Jurkat, Clone E6-1 (cell line): ENCODE data around the gene DIP2B. TPM values are rescaled to one million over a fixed set of nuclear protein-coding genes. Genes with fewer than 3 reads are reported as not detected.
"Not testable (repeated sequence)": the region's sequence is repeated elsewhere in the genome, so short reads cannot be mapped to it uniquely, and the experiment has no call there.

Source experiments
- DNase-seq: peaks from one replicate; pipeline ENCODE4 v3.0.0-alpha.2; 2011; ENCODE audit warnings: low read depth, low spot score
- H3K4me3 ChIP-seq: 2 replicates; pipeline ENCODE4 v1.5.1; 2011; ENCODE audit warnings: mild to moderate bottlenecking, low read length, control low read depth, moderate library complexity
- polyA plus RNA-seq: library from polyadenylated mRNA; unstranded; fragments of >200 nt; gene quantifications from one replicate; pipeline ENCODE4 v1.2.1, GENCODE V29; 2012; ENCODE audit warnings: missing spikeins; ENCODE audit not compliant: insufficient read length, insufficient read depth

Gene DIP2B, protein sequence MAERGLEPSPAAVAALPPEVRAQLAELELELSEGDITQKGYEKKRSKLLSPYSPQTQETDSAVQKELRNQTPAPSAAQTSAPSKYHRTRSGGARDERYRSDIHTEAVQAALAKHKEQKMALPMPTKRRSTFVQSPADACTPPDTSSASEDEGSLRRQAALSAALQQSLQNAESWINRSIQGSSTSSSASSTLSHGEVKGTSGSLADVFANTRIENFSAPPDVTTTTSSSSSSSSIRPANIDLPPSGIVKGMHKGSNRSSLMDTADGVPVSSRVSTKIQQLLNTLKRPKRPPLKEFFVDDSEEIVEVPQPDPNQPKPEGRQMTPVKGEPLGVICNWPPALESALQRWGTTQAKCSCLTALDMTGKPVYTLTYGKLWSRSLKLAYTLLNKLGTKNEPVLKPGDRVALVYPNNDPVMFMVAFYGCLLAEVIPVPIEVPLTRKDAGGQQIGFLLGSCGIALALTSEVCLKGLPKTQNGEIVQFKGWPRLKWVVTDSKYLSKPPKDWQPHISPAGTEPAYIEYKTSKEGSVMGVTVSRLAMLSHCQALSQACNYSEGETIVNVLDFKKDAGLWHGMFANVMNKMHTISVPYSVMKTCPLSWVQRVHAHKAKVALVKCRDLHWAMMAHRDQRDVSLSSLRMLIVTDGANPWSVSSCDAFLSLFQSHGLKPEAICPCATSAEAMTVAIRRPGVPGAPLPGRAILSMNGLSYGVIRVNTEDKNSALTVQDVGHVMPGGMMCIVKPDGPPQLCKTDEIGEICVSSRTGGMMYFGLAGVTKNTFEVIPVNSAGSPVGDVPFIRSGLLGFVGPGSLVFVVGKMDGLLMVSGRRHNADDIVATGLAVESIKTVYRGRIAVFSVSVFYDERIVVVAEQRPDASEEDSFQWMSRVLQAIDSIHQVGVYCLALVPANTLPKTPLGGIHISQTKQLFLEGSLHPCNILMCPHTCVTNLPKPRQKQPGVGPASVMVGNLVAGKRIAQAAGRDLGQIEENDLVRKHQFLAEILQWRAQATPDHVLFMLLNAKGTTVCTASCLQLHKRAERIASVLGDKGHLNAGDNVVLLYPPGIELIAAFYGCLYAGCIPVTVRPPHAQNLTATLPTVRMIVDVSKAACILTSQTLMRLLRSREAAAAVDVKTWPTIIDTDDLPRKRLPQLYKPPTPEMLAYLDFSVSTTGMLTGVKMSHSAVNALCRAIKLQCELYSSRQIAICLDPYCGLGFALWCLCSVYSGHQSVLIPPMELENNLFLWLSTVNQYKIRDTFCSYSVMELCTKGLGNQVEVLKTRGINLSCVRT (N-terminal part only)
- polyA plus RNA-seq: 14.5 TPM

DNA sequence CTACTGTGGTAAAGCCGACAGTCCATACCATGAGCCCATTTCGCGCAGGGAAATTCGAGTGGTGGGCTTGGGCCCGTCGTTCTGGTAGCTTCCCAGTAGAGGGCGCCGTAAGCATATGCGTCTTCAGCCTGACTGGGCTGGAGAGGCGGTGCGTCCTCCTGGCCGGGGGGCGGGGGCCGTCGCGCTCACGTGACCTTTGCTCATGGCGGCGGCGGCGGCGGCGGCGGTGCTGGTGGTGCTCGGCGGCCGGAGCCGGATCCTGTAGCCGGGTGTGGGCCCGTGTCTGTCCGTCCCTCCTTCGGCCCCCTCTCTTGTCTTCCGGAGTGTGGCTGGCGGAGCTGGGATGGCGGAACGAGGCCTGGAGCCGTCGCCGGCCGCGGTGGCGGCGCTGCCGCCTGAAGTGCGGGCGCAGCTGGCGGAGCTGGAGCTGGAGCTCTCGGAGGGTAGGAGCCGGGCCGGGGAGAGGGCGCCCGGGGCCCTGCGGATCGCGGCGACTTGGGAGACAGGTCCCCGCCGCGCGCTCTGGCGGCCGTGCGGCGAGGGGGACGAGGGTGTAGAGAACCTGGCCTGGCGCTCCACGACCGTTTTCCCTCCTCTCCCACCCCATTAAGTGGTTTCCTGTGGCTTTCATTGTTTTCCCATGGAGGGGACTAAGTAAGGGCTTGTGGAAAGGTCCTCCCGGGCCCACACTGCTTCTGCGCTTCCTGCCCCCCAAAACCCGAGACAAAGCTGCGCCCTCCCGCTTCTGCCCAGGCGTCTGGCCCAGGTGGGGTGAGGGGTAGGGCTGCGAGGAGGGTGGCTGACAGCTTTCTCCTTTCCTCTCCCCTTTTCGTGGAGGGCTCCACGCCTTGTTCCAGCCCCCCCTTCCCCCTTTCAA, at the start of gene DIP2B:
Gene DIP2B, plus strand, starts transcription at position 188 of the 877 bp plus-strand sequence. Its CDS starts 156 bp downstream, at position 344.
- peak within 1 kb of the TSS; percentile 87 for H3K4me3 ChIP-seq
- DNase-seq: peak; percentile 80

DNA sequence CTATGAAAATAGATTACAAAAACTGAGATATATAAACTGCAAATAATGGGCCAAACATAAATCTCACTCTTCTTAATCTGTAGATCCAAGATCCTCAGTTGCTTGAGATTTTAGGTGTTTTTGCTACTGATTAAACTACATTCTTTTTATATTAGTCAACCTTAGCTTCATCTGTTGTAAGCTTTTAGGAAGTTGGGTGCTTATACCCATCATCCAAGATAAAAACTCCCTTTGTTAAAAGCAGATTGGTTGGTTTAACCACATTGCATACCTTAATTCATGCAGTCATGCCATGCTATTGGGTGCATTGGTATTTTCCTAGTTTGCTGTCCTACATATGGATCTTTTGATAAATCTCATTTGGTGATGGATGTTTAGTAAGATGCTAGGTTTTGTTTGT, 46.2 kb upstream of the DIP2B start:
- no peak for DNase-seq

DNA sequence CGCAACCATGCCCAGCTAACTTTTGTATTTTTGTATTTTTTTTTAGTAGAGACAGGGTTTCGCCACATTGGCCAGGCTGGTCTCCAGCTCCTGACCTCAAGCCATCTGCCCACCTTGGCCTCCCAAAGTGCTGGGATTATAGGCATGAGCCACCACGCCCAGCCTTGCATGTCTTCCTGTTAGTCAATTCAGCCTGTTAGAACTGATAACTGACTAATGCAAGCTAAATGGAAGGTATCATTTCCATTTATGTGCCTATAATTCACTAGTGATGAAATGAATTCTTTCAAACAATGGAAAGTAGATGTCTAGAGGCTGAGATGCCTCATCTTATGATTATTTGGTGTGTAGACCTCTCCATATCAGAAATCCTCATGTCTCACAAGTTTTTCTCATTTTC, 37.3 kb upstream of the DIP2B start:
- H3K4me3 ChIP-seq: no peak overlapping the region
- no peak for DNase-seq

More for the DNA sequence above, 46.2 kb upstream of the DIP2B start:
- no peak overlapping the region for H3K4me3 ChIP-seq

DNA sequence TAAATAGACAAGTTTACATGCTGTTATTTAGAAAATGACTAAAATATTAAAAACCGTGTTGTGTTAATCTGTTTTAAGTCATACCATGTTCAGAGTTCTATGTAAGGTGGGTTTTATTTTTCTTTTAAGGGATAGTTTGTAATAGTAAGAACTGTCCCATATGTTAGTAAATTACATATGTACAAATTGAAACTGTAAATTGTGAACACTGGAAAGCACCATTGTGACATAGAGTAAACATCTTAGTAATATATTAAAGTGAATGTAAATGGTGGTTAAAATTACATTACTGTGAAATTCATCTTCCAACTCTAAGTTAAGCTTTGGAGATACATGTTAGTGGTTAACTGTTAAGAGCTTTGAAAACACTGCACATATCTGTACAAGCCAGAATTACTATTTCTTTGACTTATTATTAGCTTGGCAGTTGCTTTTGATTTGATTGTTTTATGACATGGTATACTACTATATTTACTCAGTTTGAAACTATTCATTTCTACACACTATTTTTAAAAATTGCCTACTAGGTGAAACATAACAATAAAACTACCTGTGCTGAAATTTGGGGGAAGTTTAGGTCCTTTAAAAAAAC, 27.4 kb upstream of the DIP2B start:
- H3K4me3 ChIP-seq: no peak overlapping the region
- no peak for DNase-seq

DNA sequence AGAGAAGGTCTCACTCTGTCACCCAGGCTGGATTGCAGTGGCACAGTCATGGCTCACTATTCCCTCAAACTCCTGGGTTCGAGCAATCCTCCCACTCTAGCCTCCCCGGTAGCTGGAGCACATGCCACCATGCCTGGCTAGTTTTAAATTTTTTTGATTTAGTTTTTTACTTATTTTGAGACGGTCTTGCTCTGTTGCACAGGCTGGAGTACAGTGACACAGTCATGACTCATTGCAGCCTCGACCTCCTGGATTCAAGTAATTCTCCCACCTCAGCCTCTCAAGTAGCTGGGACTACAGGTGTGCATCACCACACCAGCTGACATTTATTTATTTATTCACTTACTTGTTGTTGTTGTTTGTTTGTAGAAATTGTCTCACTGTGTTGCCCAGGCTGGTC, 22.2 kb upstream of the DIP2B start:
- no peak for DNase-seq
- H3K4me3 ChIP-seq: no peak overlapping the region

DNA sequence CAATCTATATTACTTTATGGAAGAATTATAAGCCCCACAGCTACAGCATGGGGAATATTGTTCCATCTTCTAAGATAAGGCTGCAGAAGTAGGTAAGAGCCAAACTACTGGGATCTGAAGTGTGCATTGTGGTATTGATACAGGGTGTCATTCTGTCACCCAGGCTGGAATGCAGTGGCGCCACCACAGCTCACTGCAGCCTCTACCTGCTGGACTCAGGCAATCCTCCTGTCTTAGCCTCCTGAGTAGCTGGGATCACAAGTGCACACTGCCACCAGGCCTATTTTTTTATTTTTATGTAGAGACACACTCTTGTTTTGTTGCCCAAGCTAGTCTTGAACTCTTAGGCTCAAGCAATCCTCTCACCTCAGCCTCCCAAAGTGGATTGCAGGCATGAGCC, 21.3 kb upstream of the DIP2B start:
- H3K4me3 ChIP-seq: no peak overlapping the region
- no peak for DNase-seq

DNA sequence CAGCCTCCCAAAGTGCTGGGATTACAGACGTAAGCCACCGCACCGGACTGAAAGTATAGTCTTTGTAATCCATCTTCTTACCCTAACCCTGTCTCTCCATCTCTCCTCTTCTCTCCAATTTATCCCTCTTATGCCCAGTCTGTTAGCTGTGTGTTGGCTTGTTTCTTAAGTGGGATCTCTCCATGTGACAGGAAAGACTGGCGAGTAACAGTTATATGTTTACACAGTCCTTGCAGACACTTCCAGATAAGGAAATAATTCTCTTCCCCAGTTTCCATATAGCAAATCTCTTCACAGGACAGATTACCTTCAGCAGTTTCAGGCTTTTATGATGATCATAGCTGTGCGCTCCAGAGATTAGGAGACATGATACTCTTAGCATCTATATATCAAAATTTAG, 16.0 kb upstream of the DIP2B start:
- DNase-seq: no peak
- H3K4me3 ChIP-seq: no peak overlapping the region

DNA sequence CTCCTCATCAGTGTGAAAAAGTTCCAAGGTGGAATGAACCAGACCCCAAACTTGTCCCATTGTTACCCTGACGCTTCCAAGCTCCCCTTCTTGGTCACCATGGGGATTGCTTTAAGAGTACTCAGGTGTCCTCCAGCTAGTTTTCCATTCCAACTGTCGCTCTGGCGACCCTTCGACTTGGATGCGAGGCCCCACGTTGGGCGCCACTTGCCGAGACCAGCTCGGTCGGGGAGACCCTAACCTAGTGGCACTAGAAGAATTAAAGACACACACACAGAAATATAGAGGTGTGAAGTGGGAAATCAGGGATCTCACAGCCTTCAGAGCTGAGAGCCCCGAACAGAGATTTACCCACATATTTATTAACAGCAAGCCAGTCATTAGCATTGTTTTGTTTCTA, 6.7 kb upstream of the DIP2B start:
- not testable (repeated sequence) for H3K4me3 ChIP-seq, DNase-seq

DNA sequence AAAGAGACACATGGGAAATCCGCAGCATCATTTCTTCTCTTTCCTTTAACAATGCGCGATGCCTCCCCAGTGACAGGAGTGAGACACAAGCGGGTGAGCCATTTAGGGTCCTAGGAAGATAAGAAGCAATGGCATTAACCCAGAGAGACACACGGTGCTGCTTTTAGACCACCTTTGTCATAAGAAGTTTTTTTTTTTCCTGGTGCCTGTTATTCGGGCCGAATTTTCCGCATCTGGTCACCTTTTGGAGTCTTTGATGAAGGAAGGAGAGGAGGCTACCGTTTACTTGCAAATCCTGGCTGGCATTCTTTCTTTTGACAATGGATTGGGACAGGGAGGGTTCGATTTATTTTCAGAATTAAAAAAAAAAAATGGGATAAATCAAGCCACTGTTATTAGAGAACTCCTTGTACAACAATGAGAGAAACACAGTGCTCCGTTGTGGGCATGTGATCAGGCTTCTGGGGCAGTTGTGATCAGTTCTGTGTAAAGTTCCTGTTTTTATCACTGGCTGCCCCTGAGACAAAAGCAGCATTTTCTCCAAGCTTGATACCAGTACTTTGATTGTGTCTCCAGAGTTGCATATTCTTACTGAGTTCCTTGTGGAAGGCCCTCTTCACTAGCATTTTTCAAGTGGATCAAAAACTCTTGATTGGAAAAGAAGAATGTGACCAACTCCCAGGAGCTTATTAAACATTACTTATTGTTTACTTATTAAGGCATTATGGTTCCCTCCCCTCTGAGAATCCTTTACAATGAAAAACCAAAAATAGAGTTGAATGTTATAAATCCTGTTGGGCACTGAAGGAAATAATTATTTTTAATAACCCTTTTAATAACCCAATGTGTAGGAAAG, 1.1 kb downstream of the DIP2B start:
- H3K4me3 ChIP-seq: peak overlapping the region; percentile 87
- DNase-seq: peak; percentile 16

DNA sequence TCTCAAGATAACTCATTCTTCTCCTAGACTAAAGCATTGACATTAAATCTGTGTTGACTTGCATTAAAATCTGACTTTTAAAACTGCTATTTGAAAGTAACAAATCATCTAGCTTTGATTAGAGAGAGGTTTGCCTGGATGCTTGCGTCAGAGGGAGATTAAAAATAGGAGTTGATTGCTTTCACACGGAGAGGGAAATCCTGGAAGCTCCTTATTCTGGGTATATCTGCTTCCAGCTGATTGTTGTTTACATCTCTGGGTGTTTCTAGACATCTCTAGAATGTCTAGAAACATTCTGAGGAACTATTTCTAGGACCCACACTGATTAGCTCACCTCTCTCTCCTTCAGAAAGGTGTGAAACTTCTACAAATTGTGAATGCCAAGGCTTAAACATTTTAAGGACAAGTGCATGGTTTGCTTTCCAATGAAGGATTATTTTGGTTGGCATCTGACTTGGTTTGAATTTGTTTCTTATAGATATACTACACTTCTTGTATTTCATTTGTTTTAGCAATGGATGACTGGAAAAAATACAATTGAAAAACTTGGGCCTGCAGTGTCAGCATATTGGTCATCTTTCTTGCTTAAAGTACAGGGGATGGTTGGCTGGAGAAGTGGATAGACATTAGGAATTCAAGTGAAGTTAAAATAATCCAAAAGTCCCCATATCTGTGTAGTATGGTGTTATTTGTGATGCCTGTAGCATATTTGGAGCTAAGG, 2.1 kb downstream of the DIP2B start:
- no peak for DNase-seq
- no peak overlapping the region for H3K4me3 ChIP-seq

DNA sequence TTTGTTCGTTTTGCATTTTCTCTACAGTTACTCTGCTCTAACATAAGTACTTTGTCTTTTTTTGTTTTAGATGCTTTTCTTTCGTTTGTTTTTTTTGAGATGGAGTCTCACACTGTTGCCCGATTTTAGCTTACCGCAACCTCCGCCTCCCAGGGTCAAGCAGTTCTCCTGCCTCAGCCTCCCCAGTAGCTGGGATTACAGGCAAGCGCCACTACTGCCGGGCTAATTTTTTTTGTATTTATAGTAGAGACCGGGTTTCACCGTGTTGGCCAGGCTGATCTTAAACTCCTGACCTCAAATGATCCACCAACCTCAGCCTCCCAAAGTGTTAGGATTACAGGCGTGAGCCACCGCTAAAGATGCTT, 2.7 kb downstream of the DIP2B start:
- no peak for DNase-seq
- no peak overlapping the region for H3K4me3 ChIP-seq

DNA sequence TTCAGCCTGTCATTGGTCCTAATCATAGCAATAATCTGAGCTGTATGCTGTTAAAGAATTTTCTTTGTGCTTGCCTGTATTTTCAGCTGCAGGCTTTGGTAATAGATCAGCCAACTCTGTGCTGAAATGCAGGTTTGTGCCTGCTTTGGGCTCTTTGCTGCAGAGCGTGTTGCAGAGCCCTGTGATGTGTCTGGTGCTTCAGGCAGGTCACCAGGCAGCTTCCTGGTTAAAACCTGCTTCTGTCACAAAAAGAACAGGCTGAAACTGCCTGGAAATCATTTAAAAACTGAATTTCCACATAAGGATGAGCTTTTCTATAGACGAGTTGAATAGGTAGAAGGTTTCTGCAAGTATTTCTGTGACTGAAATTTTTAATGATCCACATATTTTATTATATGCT, 3.1 kb downstream of the DIP2B start:
- DNase-seq: no peak

DNA sequence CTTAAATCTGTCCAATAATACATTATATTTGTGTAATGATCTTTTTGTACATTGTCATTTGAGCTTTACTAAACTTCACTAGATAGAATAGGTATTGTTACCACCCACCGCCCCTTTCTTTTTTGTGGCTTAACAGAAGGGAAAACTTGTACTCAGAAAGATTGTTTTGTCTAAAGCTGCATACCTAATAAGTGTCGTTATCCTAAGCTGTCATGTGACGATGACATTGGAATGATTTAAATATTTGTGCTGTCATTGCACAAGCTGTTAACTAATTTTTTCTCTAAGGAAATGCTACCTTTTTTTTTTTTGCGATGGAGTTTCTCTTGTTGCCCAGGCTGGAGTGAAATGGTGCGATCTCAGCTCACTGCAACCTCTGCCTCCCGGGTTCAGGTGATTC, 3.6 kb downstream of the DIP2B start:
- no peak for DNase-seq
- H3K4me3 ChIP-seq: no peak overlapping the region

More for the DNA sequence above, 3.1 kb downstream of the DIP2B start:
- H3K4me3 ChIP-seq: no peak overlapping the region

DNA sequence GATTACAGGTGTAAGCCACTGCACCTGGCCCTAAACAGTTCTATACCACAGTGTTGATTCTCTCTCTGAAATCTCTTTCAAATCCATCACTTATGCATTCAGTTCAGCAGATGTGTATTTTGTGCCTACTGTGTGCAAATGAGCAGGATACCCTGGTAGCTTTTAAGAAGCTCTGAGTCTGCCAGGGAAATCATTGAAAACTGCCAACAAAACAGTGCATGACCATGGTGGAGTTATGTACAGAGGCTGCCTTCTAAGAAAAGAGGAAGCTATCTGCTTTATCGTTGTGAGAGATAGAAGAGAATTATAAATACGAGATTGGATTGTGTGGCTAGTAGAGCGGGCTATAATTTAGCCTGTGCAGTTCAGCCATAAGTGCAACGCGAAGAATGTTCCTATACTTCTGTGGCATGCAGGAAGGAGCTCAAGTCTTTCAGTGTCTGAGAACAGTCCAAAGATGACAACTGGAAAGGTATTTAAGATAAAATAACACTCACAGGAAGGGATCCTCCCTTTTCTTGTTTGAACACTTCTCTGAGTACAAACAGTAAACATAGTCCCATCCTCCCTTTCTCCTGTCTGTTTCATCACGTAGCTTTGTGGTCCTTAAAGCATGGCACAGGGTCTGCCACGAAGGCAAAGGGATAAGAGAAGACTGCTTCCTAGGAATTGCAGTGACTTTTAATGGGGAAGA, 4.3 kb downstream of the DIP2B start:
- DNase-seq: no peak
- no peak overlapping the region for H3K4me3 ChIP-seq

DNA sequence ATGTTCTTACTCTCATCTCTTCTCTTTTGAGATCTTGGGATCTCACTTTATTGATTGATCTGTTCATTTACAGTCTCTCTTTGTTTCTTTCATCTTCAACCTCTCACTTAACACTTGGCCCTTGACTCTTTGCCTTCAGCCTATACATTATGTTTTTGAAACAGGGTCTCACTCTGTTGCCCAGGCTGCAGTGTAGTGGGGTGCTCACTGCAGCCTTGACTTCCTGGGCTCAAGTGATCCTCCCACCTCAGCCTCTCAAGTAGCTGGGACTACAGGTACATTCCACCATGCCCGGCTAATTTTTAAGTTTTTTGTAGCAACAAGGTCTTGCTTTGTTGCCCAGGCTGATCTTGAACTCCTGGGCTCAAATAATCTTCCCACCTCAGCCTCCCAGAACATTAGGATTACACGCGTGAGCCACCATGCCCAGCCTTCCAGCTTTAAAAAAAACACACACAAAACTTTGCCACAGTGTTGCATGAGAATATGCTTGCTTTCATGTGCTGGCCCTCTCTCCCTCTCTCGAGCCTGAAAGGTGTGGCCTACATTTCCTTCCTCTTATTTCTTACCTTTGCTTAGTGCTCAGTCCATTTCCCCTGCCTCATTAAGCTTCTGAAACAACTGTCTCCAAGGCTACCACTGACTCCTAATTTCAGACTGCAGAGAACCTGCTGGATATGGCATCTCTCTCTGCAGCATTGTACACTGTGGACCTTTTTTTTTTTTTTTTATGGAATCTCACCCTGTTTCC, 9.9 kb downstream of the DIP2B start:
- H3K4me3 ChIP-seq: no peak overlapping the region
- no peak for DNase-seq
